Left lung (tissue), 10 donors: ENCODE results near the gene METTL14. TPM values are rescaled to one million over a fixed set of nuclear protein-coding genes. Genes with fewer than 3 reads are reported as not detected.

Source experiments
- ATAC-seq: fragments of 200-7000 bp; cut with Tn5 transposase; one replicate; pipeline ENCODE4 v1.9.1; 2020; ENCODE audit warnings: moderate library complexity
- DNase-seq, 4 donors: peaks; one replicate each; pipeline ENCODE4 v3.0.0-alpha.2; 2013 to 2020
- H3K27ac ChIP-seq, 2 donors: fragments of 200-600 bp; sonication (generic) in 1 of 2; one replicate each; pipeline versions ENCODE4 v1.5.0 to v1.8.0; 2020 to 2021
- H3K27me3 ChIP-seq, 2 donors: fragments of 200-600 bp; sonication (generic) in 1 of 2; one replicate each; pipeline versions ENCODE4 v1.5.0 to v1.8.0; 2020 to 2021
- H3K36me3 ChIP-seq, 2 donors: fragments of 200-600 bp; sonication (generic) in 1 of 2; one replicate each; pipeline versions ENCODE4 v1.5.0 to v1.8.0; 2020 to 2021
- H3K4me1 ChIP-seq, 2 donors: fragments of 200-600 bp; one replicate each; pipeline ENCODE4 v1.8.0; 2021
- H3K4me3 ChIP-seq, 2 donors: fragments of 200-600 bp; sonication (generic) in 1 of 2; one replicate each; pipeline versions ENCODE4 v1.5.0 to v1.8.0; 2020 to 2021; ENCODE audit warnings: mild to moderate bottlenecking in 1 of 2
- H3K9me3 ChIP-seq, 2 donors: fragments of 200-600 bp; sonication (generic) in 1 of 2; one replicate each; pipeline versions ENCODE4 v1.5.0 to v1.8.0; 2020 to 2021
- CTCF ChIP-seq, 2 donors: fragments of 200-600 bp; sonication (generic) in 1 of 2; IDR thresholded peaks; one replicate each; pipeline versions ENCODE4 v1.5.0 to v1.8.0; 2021; ENCODE audit warnings: antibody characterized with exemption in 2 of 2
- intact Hi-C, 2 donors: fragments of 100-400 bp; cut with DNase I; formaldehyde crosslinking; loops; one replicate each; pipeline versions ENCODE4 v1.11.2 to v1.14.2; 2022
- polyA plus RNA-seq, 6 donors: library from polyadenylated mRNA; unstranded; fragments of 120-200 nt; gene quantifications; one replicate each; pipeline ENCODE4 v1.2.1, GENCODE V29; 2013; ENCODE audit not compliant: insufficient read length in 6 of 6
- total RNA-seq, 2 donors: library from RNA; stranded (reverse); fragmentation: NEBNext Ultra II Directional; extraction: Animal tissue kit (Norgen Biotek cat#: 25700); gene quantifications; one replicate each; pipeline ENCODE4 v1.2.1, GENCODE V29; 2021
- donor health status: DM: no; HTN: yes; CAD: no.
- donor health status: DM: no; HTN: no; CAD: no.

Gene METTL14
- total and polyA plus RNA-seq, 8 donors = 30.6 to 62.9 (median 54.5) TPM

- peak; percentile 86 for ATAC-seq
- intact Hi-C loops = no loop called here
- Histone ChIP-seq H3K4me1 (no peaks in the 10 kb centered on the region), H3K27me3 (no peaks in the 10 kb centered on the region), H3K4me3 (no peak overlapping the region), H3K36me3 (peaks cover 0 to 89% of the 10 kb centered on the region in 2 donors), H3K27ac (no peak overlapping the region), H3K9me3 (no peaks in the 10 kb centered on the region)
- no peak for TF ChIP-seq CTCF (IDR thresholded peaks at IDR 0.05)
- no peak for DNase-seq
These were observed 61.2 kb downstream of the METTL14 start for GRCh38 chr4:118746251-118746919.

GRCh38 chr4:118749347-118749988 is 64.3 kb downstream of the METTL14 start:
- Histone ChIP-seq H3K36me3 (peaks cover 0 to 89% of the 10 kb centered on the region in 2 donors), H3K9me3 (no peaks in the 10 kb centered on the region), H3K27me3 (no peaks in the 10 kb centered on the region), H3K4me1 (no peaks in the 10 kb centered on the region), H3K4me3 (no peak overlapping the region), H3K27ac (no peak overlapping the region)
- intact Hi-C loops = no loop called here
- ATAC-seq (no peak), DNase-seq (no peak)
- no peak for TF ChIP-seq CTCF (IDR thresholded peaks at IDR 0.05)

GRCh38 chr4:118751629-118752323 is 66.6 kb downstream of the METTL14 start:
- DNase-seq (no peak), ATAC-seq (peak; percentile 37)
- intact Hi-C loops = no loop called here
- no peak overlapping the region for H3K4me3 ChIP-seq
- no peaks in the 10 kb centered on the region for H3K4me1 ChIP-seq
- H3K27me3 ChIP-seq = no peaks in the 10 kb centered on the region
- no peaks in the 10 kb centered on the region for H3K9me3 ChIP-seq
- no peak for TF ChIP-seq CTCF (IDR thresholded peaks at IDR 0.05)
- H3K27ac ChIP-seq = no peak overlapping the region
- H3K36me3 ChIP-seq = peaks cover 0 to 86% of the 10 kb centered on the region in 2 donors

GRCh38 chr4:118752551-118752950 is 67.4 kb downstream of the METTL14 start:
- H3K4me3 ChIP-seq = no peak overlapping the region
- peaks cover 0 to 86% of the 10 kb centered on the region in 2 donors for H3K36me3 ChIP-seq
- ATAC-seq (no peak), DNase-seq (no peak)
- no peak overlapping the region for H3K27ac ChIP-seq
- intact Hi-C loops = no loop called here
- no peaks in the 10 kb centered on the region for H3K9me3 ChIP-seq
- no peak for TF ChIP-seq CTCF (IDR thresholded peaks at IDR 0.05)
- no peaks in the 10 kb centered on the region for H3K4me1 ChIP-seq
- H3K27me3 ChIP-seq = no peaks in the 10 kb centered on the region

- intact Hi-C loops = no loop called here
- no peak for ATAC-seq
- no peak for DNase-seq
- no peak for TF ChIP-seq CTCF (IDR thresholded peaks at IDR 0.05)
- Histone ChIP-seq H3K27ac (no peak overlapping the region), H3K4me1 (no peaks in the 10 kb centered on the region), H3K27me3 (no peaks in the 10 kb centered on the region), H3K4me3 (no peak overlapping the region), H3K36me3 (peaks cover 0 to 83% of the 10 kb centered on the region in 2 donors), H3K9me3 (no peaks in the 10 kb centered on the region)
These were observed 67.9 kb downstream of the METTL14 start for GRCh38 chr4:118753096-118753495.
